DOHH2 (cell line): ENCODE data around the gene SMARCA5.

Source experiments
- EZH2phosphoT487 ChIP-seq: fragments of 200-600 bp; sonication (generic); IDR thresholded peaks from 2 replicates; pipeline ENCODE4 v1.6.1; 2017; ENCODE audit warnings: borderline replicate concordance, mild to moderate bottlenecking, antibody characterized with exemption, low read length, moderate library complexity, mixed read lengths
- TF ChIP-seq, protein P1 (sequence below): fragments of 200-600 bp; sonication (generic); IDR thresholded peaks from one replicate; pipeline ENCODE4 v1.5.1; 2014; ENCODE audit warnings: antibody characterized with exemption, mild to moderate bottlenecking, low read depth, low read length; ENCODE audit not compliant: poor library complexity, severe bottlenecking

GRCh38 chr4:143502231-143502630 lies 11.3 kb upstream of the SMARCA5 start:
- TF ChIP-seq, protein P1, sequence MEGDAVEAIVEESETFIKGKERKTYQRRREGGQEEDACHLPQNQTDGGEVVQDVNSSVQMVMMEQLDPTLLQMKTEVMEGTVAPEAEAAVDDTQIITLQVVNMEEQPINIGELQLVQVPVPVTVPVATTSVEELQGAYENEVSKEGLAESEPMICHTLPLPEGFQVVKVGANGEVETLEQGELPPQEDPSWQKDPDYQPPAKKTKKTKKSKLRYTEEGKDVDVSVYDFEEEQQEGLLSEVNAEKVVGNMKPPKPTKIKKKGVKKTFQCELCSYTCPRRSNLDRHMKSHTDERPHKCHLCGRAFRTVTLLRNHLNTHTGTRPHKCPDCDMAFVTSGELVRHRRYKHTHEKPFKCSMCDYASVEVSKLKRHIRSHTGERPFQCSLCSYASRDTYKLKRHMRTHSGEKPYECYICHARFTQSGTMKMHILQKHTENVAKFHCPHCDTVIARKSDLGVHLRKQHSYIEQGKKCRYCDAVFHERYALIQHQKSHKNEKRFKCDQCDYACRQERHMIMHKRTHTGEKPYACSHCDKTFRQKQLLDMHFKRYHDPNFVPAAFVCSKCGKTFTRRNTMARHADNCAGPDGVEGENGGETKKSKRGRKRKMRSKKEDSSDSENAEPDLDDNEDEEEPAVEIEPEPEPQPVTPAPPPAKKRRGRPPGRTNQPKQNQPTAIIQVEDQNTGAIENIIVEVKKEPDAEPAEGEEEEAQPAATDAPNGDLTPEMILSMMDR = no peak
- TF ChIP-seq EZH2phosphoT487 = no peak
